Subcutaneous adipose tissue (tissue), 4 donors: ENCODE measurements around the gene ZNF189. TPM values are rescaled to one million over a fixed set of nuclear protein-coding genes. Genes with fewer than 3 reads are reported as not detected.

Experiments
- CTCF ChIP-seq: fragments of 450-650 bp; IDR thresholded peaks from one replicate; pipeline ENCODE4 v1.5.1; 2016; ENCODE audit warnings: low read depth, mild to moderate bottlenecking, control low read depth, antibody characterized with exemption, moderate library complexity
- small RNA-seq: library from RNA; depleted of rRNA; stranded (forward); fragments of <200 nt; gene quantifications from one replicate; pipeline ENCODE3, GENCODE V24; 2016
- total RNA-seq, 4 donors: library from RNA; depleted of rRNA; stranded (reverse); fragments of >200 nt; gene quantifications; one replicate each; pipeline ENCODE4 v1.1.0, GENCODE V29; 2016

ZNF189 gene
- total RNA-seq, 4 donors from 2014 or later = 24.6 to 31.9 (median 29.5) TPM

GRCh38 chr9:101451498-101451897 lies 52.8 kb downstream of the ZNF189 start:
- TF ChIP-seq CTCF = no peak

- TF ChIP-seq CTCF = no peak
These were observed 55.3 kb downstream of the ZNF189 start for GRCh38 chr9:101453776-101454570.

- TF ChIP-seq CTCF = no peak
These were observed 57.1 kb downstream of the ZNF189 start for GRCh38 chr9:101455656-101456240.

GRCh38 chr9:101457003-101457402 lies 58.4 kb downstream of the ZNF189 start:
- TF ChIP-seq CTCF = no peak

- no peak for TF ChIP-seq CTCF
These were observed 60.4 kb downstream of the ZNF189 start for GRCh38 chr9:101458963-101459631.

Small RNA genes lying within 50 kb of the gene (small RNA-seq; reads per million reads assigned to genes)
- not detected for gene AL353621.2

Other genes with a start within 250 kb of the ZNF189 start
- gene BAAT, start 13.8 kb upstream of the ZNF189 start, total RNA-seq = not detected
- gene MRPL50, start 233 bp upstream of the ZNF189 start, total RNA-seq = 10 to 100 TPM in 1 of 4 donors, 1 to 10 TPM in 3; 7.3 to 17.9 (median 8.1) TPM
- not detected for gene ALDOB, start 36.9 kb downstream of the ZNF189 start, total RNA-seq
- 10 to 100 TPM; 21.5 to 23.2 (median 22.9) TPM for gene RNF20, start 135.0 kb downstream of the ZNF189 start, total RNA-seq
- not detected for gene PPP3R2, start 196.1 kb downstream of the ZNF189 start, total RNA-seq